GM12878 (cell line): ENCODE measurements around the gene EXOC4. TPM values are rescaled to one million over a fixed set of nuclear protein-coding genes. Genes with fewer than 3 reads are reported as not detected.

Experiments used
- ATAC-seq: fragments of 200-7000 bp; cut with Tn5 transposase; 3 replicates; pipeline ENCODE4 v1.9.1; 2020; ENCODE audit warnings: mild to moderate bottlenecking, moderate library complexity
- BruUV-seq: library from RNA; stranded (reverse); fragments of 400-500 nt; replicated peaks from 2 replicates; lab custom pipeline; 2021; lab: Mats Ljungman, UMichigan
- CTCF ChIA-PET: fragments of 300-600 bp; sonication (Branson Sonifier 250); formaldehyde crosslinking; extraction: SDS; loops from one replicate; lab custom pipeline; 2021; ENCODE audit warnings: inconsistent platforms; lab: Yijun Ruan, JAX
- POLR2A ChIA-PET: fragments of 350-600 bp; formaldehyde crosslinking; extraction: SDS; loops from one replicate; lab custom pipeline; 2021; ENCODE audit warnings: inconsistent platforms; lab: Charles Lee
- RAD21 ChIA-PET: fragments of 300-600 bp; sonication (Branson Sonifier 250); formaldehyde crosslinking; loops from one replicate; lab custom pipeline; 2023; ENCODE audit warnings: antibody characterized with exemption; ENCODE audit not compliant: unreplicated experiment; lab: Charles Lee
- SMC1A ChIA-PET: fragments of 300-600 bp; sonication (Branson Sonifier 250); formaldehyde crosslinking; loops from one replicate; lab custom pipeline; 2023; ENCODE audit not compliant: unreplicated experiment, uncharacterized antibody; lab: Charles Lee
- DNase-seq: peaks from one replicate; pipeline ENCODE4 v3.0.0-alpha.2; 2011; ENCODE audit warnings: low read depth, low spot score
- FAIRE-seq: peaks from 3 replicates; lab custom pipeline; 2011; peaks lifted over from hg19 to GRCh38; lab: Jason Lieb, UNC
- H2AFZ ChIP-seq: 2 replicates; pipeline ENCODE4 v1.6.0; 2011; ENCODE audit warnings: low read depth, low read length, control low read depth; ENCODE audit not compliant: control insufficient read depth
- H3K27ac ChIP-seq: 2 replicates; pipeline ENCODE4 v1.5.1; 2011; ENCODE audit warnings: control low read depth; ENCODE audit not compliant: control insufficient read depth, insufficient read depth
- H3K27me3 ChIP-seq, 2 experiments: replicated peaks in 1 of 2; 2 replicates each; pipeline versions ENCODE4 v1.6.0 to v1.6.1; 2011; ENCODE audit warnings: low read length in 1 of 2; ENCODE audit not compliant: control insufficient read depth in 2 of 2, insufficient read depth in 2 of 2
- H3K36me3 ChIP-seq, 2 experiments: 2 replicates each; pipeline ENCODE4 v1.5.1; 2011; ENCODE audit warnings: low read length in 1 of 2; ENCODE audit not compliant: control insufficient read depth in 2 of 2, insufficient read depth in 2 of 2
- H3K4me1 ChIP-seq: 2 replicates; pipeline ENCODE4 v1.6.1; 2011; ENCODE audit warnings: mild to moderate bottlenecking, low read length, moderate library complexity, mixed read lengths; ENCODE audit not compliant: control insufficient read depth, insufficient read depth
- H3K4me2 ChIP-seq: 2 replicates; pipeline ENCODE4 v1.6.0; 2011; ENCODE audit warnings: control low read depth; ENCODE audit not compliant: control insufficient read depth, insufficient read depth
- H3K4me3 ChIP-seq: fragments of 200-600 bp; sonication (generic); 2 replicates; pipeline ENCODE4 v1.5.1; 2016
- H3K79me2 ChIP-seq: 2 replicates; pipeline ENCODE4 v1.6.0; 2011; ENCODE audit warnings: low read length; ENCODE audit not compliant: control insufficient read depth, insufficient read depth
- H3K9ac ChIP-seq: 2 replicates; pipeline ENCODE4 v1.8.0; 2011; ENCODE audit warnings: low read length, control low read depth, mixed read lengths; ENCODE audit not compliant: control insufficient read depth, insufficient read depth
- H3K9me3 ChIP-seq: replicated peaks from 3 replicates; pipeline ENCODE4 v1.5.1; 2011; ENCODE audit warnings: mild to moderate bottlenecking, low read length; ENCODE audit not compliant: control insufficient read depth, insufficient read depth
- H4K20me1 ChIP-seq: 2 replicates; pipeline ENCODE4 v1.6.0; 2011; ENCODE audit not compliant: control insufficient read depth, insufficient read depth
- CBFB ChIP-seq: IDR thresholded peaks from 2 replicates; pipeline ENCODE4 v1.6.1; 2016; ENCODE audit warnings: antibody characterized with exemption, low read depth
- CEBPB ChIP-seq, 2 experiments: fragments of 150-350 bp in 1 of 2; IDR thresholded peaks; 2 replicates each; pipeline ENCODE4 v1.6.1; 2012 to 2014; ENCODE audit warnings: low read depth in 2 of 2, low read length in 2 of 2, borderline replicate concordance in 1 of 2, inconsistent platforms in 1 of 2
- CHD1 ChIP-seq: IDR thresholded peaks from 2 replicates; pipeline ENCODE4 v1.6.1; 2012; ENCODE audit warnings: low read depth, low read length, improper control_type of control experiment
- FOXK2 ChIP-seq: fragments of 450-650 bp; IDR thresholded peaks from 2 replicates; pipeline ENCODE4 v1.6.1; 2017; ENCODE audit warnings: mild to moderate bottlenecking, moderate library complexity
- HDAC6 ChIP-seq: fragments of 200-600 bp; sonication (generic); IDR thresholded peaks from one replicate; pipeline ENCODE4 v1.8.0; 2017; ENCODE audit warnings: antibody characterized with exemption; ENCODE audit not compliant: unreplicated experiment
- JUNB ChIP-seq: IDR thresholded peaks from 2 replicates; pipeline ENCODE4 v1.6.1; 2016; ENCODE audit warnings: antibody characterized with exemption, mild to moderate bottlenecking
- JUND ChIP-seq: IDR thresholded peaks from 2 replicates; pipeline ENCODE4 v1.6.1; 2012; ENCODE audit warnings: low read depth, mild to moderate bottlenecking, low read length, improper control_type of control experiment, moderate library complexity
- MEF2A ChIP-seq: IDR thresholded peaks from 2 replicates; pipeline ENCODE4 v1.6.1; 2011; ENCODE audit warnings: low read depth, mild to moderate bottlenecking, low read length, moderate library complexity; ENCODE audit not compliant: insufficient read depth
- MTA2 ChIP-seq: fragments of 450-650 bp; IDR thresholded peaks from 2 replicates; pipeline ENCODE4 v1.6.1; 2016; ENCODE audit warnings: low read depth, mild to moderate bottlenecking, moderate library complexity
- MYC ChIP-seq: IDR thresholded peaks from 2 replicates; pipeline ENCODE4 v1.6.1; 2011; ENCODE audit warnings: mild to moderate bottlenecking, low read length, moderate library complexity, inconsistent platforms; ENCODE audit not compliant: insufficient read depth, insufficient replicate concordance, insufficient read length, severe bottlenecking
- NFXL1 ChIP-seq: fragments of 450-650 bp; IDR thresholded peaks from 2 replicates; pipeline ENCODE4 v1.6.1; 2017; ENCODE audit warnings: antibody characterized with exemption, mild to moderate bottlenecking, borderline replicate concordance
- NR2F1 ChIP-seq: fragments of 450-650 bp; conservative IDR thresholded peaks from 2 replicates; pipeline ENCODE4 v1.6.1; 2017; ENCODE audit warnings: mild to moderate bottlenecking
- NRF1 ChIP-seq: conservative IDR thresholded peaks from 2 replicates; pipeline ENCODE4 v1.6.1; 2011; ENCODE audit warnings: mild to moderate bottlenecking, low read depth, low read length, improper control_type of control experiment
- SMC3 ChIP-seq: IDR thresholded peaks from 2 replicates; pipeline ENCODE4 v1.6.1; 2011; ENCODE audit warnings: low read length, improper control_type of control experiment, borderline replicate concordance
- YBX1 ChIP-seq: fragments of 450-650 bp; IDR thresholded peaks from 2 replicates; pipeline ENCODE4 v1.6.1; 2016; ENCODE audit warnings: antibody characterized with exemption
- WGBS: methylation state at CpG from one replicate; pipeline ENCODE4 v1.1.6; 2016; ENCODE audit warnings: low lambda C conversion rate; ENCODE audit not compliant: insufficient replicate concordance, insufficient coverage; ENCODE audit errors: missing lambda C conversion rate; 5-methylcytosine and 5-hydroxymethylcytosine counted together
- in situ Hi-C: fragments of 300-500 bp; cut with MboI; formaldehyde crosslinking; loops from 9 replicates; pipeline ENCODE4 v1.14.3; 2018; ENCODE audit warnings: mixed read lengths
- intact Hi-C: fragments of 100-400 bp; cut with micrococcal nuclease; formaldehyde crosslinking; loops from one replicate; pipeline ENCODE4 v1.14.2; 2022; ENCODE audit not compliant: unreplicated experiment
- polyA plus RNA-seq, 11 experiments: library from polyadenylated mRNA; depleted of rRNA in 4 of 11; unstranded in 6 of 11; stranded (reverse) in 5 of 11; fragments of >200 nt; fragmentation: Nextera tagmentation in 4 of 11; fragmentation: Illumina TruSeq in 1 of 11; extraction: Ambion mirVana in 4 of 11; extraction: Trizol in 1 of 11; gene quantifications; 1 replicate in 1 of 11; 2 replicates in 10 of 11; pipeline versions ENCODE4 v1.2.1 to v1.2.3, GENCODE V29; 2011 to 2016; ENCODE audit warnings: inconsistent platforms in 2 of 11, missing spikeins in 2 of 11, low read depth in 1 of 11
- total RNA-seq, 4 experiments: library from RNA; depleted of rRNA in 3 of 4; stranded (reverse); fragments of >200 nt in 3 of 4; fragmentation: Illumina TruSeq in 1 of 4; extraction: Trizol in 1 of 4; gene quantifications; 2 replicates each; pipeline versions ENCODE4 v1.2.1 to v1.2.3, GENCODE V29; 2013 to 2021
- TF ChIP-seq, protein P1 (sequence below): fragments of 450-650 bp; IDR thresholded peaks from 2 replicates; pipeline ENCODE4 v1.6.1; 2016; ENCODE audit warnings: mild to moderate bottlenecking
- TF ChIP-seq, protein P2 (sequence below): fragments of 450-650 bp; formaldehyde crosslinking; IDR thresholded peaks from 2 replicates; pipeline ENCODE4 v1.4.0; 2020; ENCODE audit warnings: mild to moderate bottlenecking, moderate library complexity

EXOC4 gene
- total and polyA plus RNA-seq, 10 of the 15 experiments (the other 5 are each of a cell fraction or from before 2014, with no cell fraction given) = 13.2 to 44.5 (median 29.6) TPM

DNA sequence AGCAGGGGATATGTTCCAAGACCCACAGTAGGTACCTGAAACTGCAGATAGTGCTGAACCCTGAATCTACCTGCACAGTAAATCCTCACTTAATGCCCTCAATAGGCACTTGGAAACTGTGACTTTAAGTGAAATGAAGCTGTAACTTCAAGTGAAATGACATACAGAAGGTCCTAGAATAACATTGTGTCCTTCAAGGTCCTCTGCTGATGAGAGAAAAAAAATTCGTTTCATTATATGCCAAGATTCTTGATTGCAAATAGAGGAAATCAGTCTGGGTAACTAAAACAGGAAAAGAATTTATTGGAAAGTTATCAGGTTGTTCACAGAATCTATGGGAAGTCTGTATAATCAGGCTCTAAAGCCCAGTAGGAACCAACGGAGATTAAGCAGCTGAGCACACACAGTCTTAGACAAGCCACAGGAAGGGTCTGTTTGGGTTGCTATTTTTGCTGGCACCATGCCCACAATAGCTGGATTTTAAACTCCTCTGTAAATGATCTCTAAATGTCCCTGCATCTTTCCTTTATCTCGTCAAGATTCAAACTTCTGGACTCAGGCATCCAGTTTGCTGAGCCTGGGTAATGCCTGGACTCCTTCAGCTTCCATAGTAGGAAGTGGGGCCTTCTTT, 57.5 kb downstream of the EXOC4 start:
- Histone ChIP-seq H3K4me1 (peaks cover 3% of the 10 kb centered on the region; the same call in 1 of the 2 replicates), H3K27ac (no peak overlapping the region), H3K4me3 (no peak overlapping the region), H2AFZ (no peak overlapping the region), H3K4me2 (no peak overlapping the region), H3K9me3 (no peaks in the 10 kb centered on the region; the same call in 2 of the 3 replicates), H3K36me3 (peaks cover 0 to 6% of the 10 kb centered on the region in 2 experiments; a peak in 3 of 4 replicates), H3K9ac (no peak overlapping the region), H3K27me3 (no peaks in the 10 kb centered on the region), H4K20me1 (no peaks in the 10 kb centered on the region), H3K79me2 (no peaks in the 10 kb centered on the region)
- in situ Hi-C loops = no loop called here
- no peak for TF ChIP-seq YBX1
- no peak for TF ChIP-seq MYC
- TF ChIP-seq HDAC6 = no peak
- TF ChIP-seq JUNB = no peak
- no peak for TF ChIP-seq CBFB
- TF ChIP-seq CHD1 = no peak
- no peak for TF ChIP-seq NRF1
- TF ChIP-seq, protein P1, sequence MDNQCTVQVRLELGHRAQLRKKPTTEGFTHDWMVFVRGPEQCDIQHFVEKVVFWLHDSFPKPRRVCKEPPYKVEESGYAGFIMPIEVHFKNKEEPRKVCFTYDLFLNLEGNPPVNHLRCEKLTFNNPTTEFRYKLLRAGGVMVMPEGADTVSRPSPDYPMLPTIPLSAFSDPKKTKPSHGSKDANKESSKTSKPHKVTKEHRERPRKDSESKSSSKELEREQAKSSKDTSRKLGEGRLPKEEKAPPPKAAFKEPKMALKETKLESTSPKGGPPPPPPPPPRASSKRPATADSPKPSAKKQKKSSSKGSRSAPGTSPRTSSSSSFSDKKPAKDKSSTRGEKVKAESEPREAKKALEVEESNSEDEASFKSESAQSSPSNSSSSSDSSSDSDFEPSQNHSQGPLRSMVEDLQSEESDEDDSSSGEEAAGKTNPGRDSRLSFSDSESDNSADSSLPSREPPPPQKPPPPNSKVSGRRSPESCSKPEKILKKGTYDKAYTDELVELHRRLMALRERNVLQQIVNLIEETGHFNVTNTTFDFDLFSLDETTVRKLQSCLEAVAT = no peak
- no peak for TF ChIP-seq MTA2
- no peak for TF ChIP-seq CEBPB (IDR thresholded peaks at IDR 0.05; ENCODE audit: borderline replicate concordance in 1 of 2, low read depth in 2 of 2, low read length in 2 of 2)
- TF ChIP-seq, protein P2, sequence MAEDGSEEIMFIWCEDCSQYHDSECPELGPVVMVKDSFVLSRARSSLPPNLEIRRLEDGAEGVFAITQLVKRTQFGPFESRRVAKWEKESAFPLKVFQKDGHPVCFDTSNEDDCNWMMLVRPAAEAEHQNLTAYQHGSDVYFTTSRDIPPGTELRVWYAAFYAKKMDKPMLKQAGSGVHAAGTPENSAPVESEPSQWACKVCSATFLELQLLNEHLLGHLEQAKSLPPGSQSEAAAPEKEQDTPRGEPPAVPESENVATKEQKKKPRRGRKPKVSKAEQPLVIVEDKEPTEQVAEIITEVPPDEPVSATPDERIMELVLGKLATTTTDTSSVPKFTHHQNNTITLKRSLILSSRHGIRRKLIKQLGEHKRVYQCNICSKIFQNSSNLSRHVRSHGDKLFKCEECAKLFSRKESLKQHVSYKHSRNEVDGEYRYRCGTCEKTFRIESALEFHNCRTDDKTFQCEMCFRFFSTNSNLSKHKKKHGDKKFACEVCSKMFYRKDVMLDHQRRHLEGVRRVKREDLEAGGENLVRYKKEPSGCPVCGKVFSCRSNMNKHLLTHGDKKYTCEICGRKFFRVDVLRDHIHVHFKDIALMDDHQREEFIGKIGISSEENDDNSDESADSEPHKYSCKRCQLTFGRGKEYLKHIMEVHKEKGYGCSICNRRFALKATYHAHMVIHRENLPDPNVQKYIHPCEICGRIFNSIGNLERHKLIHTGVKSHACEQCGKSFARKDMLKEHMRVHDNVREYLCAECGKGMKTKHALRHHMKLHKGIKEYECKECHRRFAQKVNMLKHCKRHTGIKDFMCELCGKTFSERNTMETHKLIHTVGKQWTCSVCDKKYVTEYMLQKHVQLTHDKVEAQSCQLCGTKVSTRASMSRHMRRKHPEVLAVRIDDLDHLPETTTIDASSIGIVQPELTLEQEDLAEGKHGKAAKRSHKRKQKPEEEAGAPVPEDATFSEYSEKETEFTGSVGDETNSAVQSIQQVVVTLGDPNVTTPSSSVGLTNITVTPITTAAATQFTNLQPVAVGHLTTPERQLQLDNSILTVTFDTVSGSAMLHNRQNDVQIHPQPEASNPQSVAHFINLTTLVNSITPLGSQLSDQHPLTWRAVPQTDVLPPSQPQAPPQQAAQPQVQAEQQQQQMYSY (CRISPR knock-in tag) = no peak
- no peak for TF ChIP-seq SMC3
- no peak for TF ChIP-seq NFXL1
- no peak for TF ChIP-seq MEF2A
- TF ChIP-seq JUND = no peak
- TF ChIP-seq FOXK2 = no peak
- TF ChIP-seq NR2F1 = no peak
- DNase-seq (no peak), ATAC-seq (no peak), FAIRE-seq (no peak)
- intact Hi-C loops = no loop called here
- 93% methylated on average over 3 of the region's 3 CpGs for WGBS
- RAD21 ChIA-PET = no interaction called here
- CTCF ChIA-PET = no interaction called here
- SMC1A ChIA-PET = interaction anchor here (1.1 to 2.4 kb wide), 2 partner anchors 15 to 18 kb away, joined by 3 to 8 read pairs; no protein-coding TSS in a partner anchor
- POLR2A ChIA-PET = interaction anchor here (0.7 kb wide), 1 partner anchor 80 kb away, joined by 3 read pairs; no protein-coding TSS in a partner anchor
- BruUV-seq = no TSS peak
